NCI-H226 (cell line): ENCODE measurements around the gene GCDH.
"Not testable (repeated sequence)": the region's sequence is repeated elsewhere in the genome, so short reads cannot be mapped to it uniquely, and the experiment has no call there.

Experiments
- DNase-seq: peaks from one replicate; pipeline ENCODE4 v3.0.0-alpha.2; 2015

GCDH gene

GRCh38 chr19:12912571-12912970, 21.6 kb downstream of the GCDH start:
- no peak for DNase-seq

GRCh38 chr19:12913011-12913561, 22.1 kb downstream of the GCDH start:
- no peak for DNase-seq

GRCh38 chr19:12913851-12914690, 23.1 kb downstream of the GCDH start:
- DNase-seq = no peak

GRCh38 chr19:12915860-12916259, 24.9 kb downstream of the GCDH start:
- DNase-seq = not testable (repeated sequence)

GRCh38 chr19:12918253-12918652, 27.3 kb downstream of the GCDH start:
- no peak for DNase-seq

GRCh38 chr19:12921047-12921446, 30.1 kb downstream of the GCDH start:
- DNase-seq = no peak

GRCh38 chr19:12922959-12923358, 32.0 kb downstream of the GCDH start:
- DNase-seq = no peak

- no peak for DNase-seq
Measured at GRCh38 chr19:12924621-12925310, 33.8 kb downstream of the GCDH start.

GRCh38 chr19:12930002-12930645, 39.2 kb downstream of the GCDH start:
- no peak for DNase-seq

- DNase-seq = no peak
Measured at GRCh38 chr19:12932392-12933286, 41.7 kb downstream of the GCDH start.

- peak; percentile 85 for DNase-seq
Measured at GRCh38 chr19:12933287-12934072, 42.5 kb downstream of the GCDH start, which contains the start of gene FARSA. FARSA (minus strand) TSS chr19:12933711; CDS start chr19:12933696, 15 bp downstream.

- DNase-seq = no peak
Measured at GRCh38 chr19:12935071-12935470, 44.1 kb downstream of the GCDH start.

- DNase-seq = no peak
Measured at GRCh38 chr19:12936582-12936981, 45.6 kb downstream of the GCDH start.

GRCh38 chr19:12937093-12937926, 46.4 kb downstream of the GCDH start:
- DNase-seq = no peak

- DNase-seq = peak; percentile 98
Measured at GRCh38 chr19:12937927-12938778, 47.2 kb downstream of the GCDH start, which contains the start of gene CALR. CALR (plus strand) TSS chr19:12938609; CDS start chr19:12938680, 71 bp downstream.

- DNase-seq = no peak
Measured at GRCh38 chr19:12938779-12939601, 48.0 kb downstream of the GCDH start.

- DNase-seq = no peak
Measured at GRCh38 chr19:12939975-12940423, 49.0 kb downstream of the GCDH start.

GRCh38 chr19:12940897-12941296, 49.9 kb downstream of the GCDH start:
- no peak for DNase-seq
